Heart left ventricle (tissue), 13 donors: ENCODE measurements around the gene ARHGAP18.

Source experiments
- CTCF ChIP-seq, 12 donors: fragments of 200-600 bp; sonication (generic) in 4 of 12; IDR thresholded peaks; one replicate each; pipeline versions ENCODE4 v1.5.0 to v1.8.0; 2018 to 2022; ENCODE audit warnings: antibody characterized with exemption in 12 of 12, mild to moderate bottlenecking in 5 of 12
- POLR2A ChIP-seq, 2 donors: fragments of 450-650 bp; IDR thresholded peaks; one replicate each; pipeline ENCODE4 v1.6.1; 2017; ENCODE audit warnings: antibody characterized with exemption in 2 of 2, mild to moderate bottlenecking in 2 of 2, moderate library complexity in 2 of 2
- donor health status: ischemic (EF 13 %, LVEDD 7.1; RV severe dilation, severe dysfunction).
- donor health status: DM: no; HTN: yes; CAD: no.
- donor health status: DM: no; HTN: no; CAD: no.
- donor health status: ischemic (EF 25% LVEDD 6.9; RV normal size, moderate dysfunction).
- donor health status: ischemic (EF 25% LVEDD 5.7; RV mildly dilated, moderate dysfunction).
- donor health status: ischemic (EF 35%, LVEDD 5.7; RV mildly dilated, moderate dysfunction).
- donor health status: nonischemic (EF 11% LVEDD 7.7; RV severe dilation, severe dysfunction).
- donor health status: DM: yes; HTN: yes; CAD: no.
- donor health status: PGD.
- donor health status: ischemic (EF 29% LVEDD 5.4; RV normal size, mild dysfunction).
- donor health status: nonischemic (EF 23%, LVEDD 6.1; RV moderate dilation, normal function).

GRCh38 chr6:129624488-129624887 is 85.5 kb downstream of the ARHGAP18 start:
- TF ChIP-seq CTCF (IDR thresholded peaks at IDR 0.05) (no peak), POLR2A (IDR thresholded peaks at IDR 0.05) (no peak)
